CD4-positive, alpha-beta T cell (primary cell): ENCODE results near the gene BEND7. TPM values are rescaled to one million over a fixed set of nuclear protein-coding genes. Genes with fewer than 3 reads are reported as not detected.

ENCODE experiments used
- ATAC-seq: fragments of 200-7000 bp; cut with Tn5 transposase; one replicate; pipeline ENCODE4 v1.10.0; 2022; ENCODE audit warnings: mild to moderate bottlenecking; ENCODE audit not compliant: poor library complexity
- CTCF ChIA-PET: fragments of 350-600 bp; sonication (Branson Sonifier 250); formaldehyde crosslinking; loops from one replicate; lab custom pipeline; 2021; ENCODE audit warnings: antibody characterized with exemption, inconsistent platforms; lab: Charles Lee
- POLR2A ChIA-PET: fragments of 350-600 bp; sonication (Branson Sonifier 250); formaldehyde crosslinking; loops from one replicate; lab custom pipeline; 2021; ENCODE audit warnings: antibody characterized with exemption, inconsistent platforms; lab: Charles Lee
- DNase-seq, 14 experiments: peaks; one replicate each; pipeline ENCODE4 v3.0.0-alpha.2; 2013 to 2020; ENCODE audit warnings: mixed read lengths in 2 of 14
- H3K27ac ChIP-seq, 2 donors: one replicate each; pipeline versions ENCODE4 v1.5.1 to v1.7.0; 2013; ENCODE audit warnings: low read length in 2 of 2, low read depth in 1 of 2, mild to moderate bottlenecking in 1 of 2
- H3K27me3 ChIP-seq, 2 experiments: 1 replicate in 1 of 2; 2 replicates in 1 of 2; pipeline versions ENCODE4 v1.6.1 to v1.7.0; 2013; ENCODE audit warnings: low read length in 2 of 2, control low read depth in 1 of 2, mild to moderate bottlenecking in 1 of 2, moderate library complexity in 1 of 2; ENCODE audit not compliant: insufficient read depth in 2 of 2, control insufficient read depth in 1 of 2
- H3K36me3 ChIP-seq: one replicate; pipeline ENCODE4 v1.6.1; 2013; ENCODE audit warnings: low read length, control low read depth; ENCODE audit not compliant: insufficient read depth
- H3K4me1 ChIP-seq: one replicate; pipeline ENCODE4 v1.6.1; 2013; ENCODE audit warnings: low read length, control low read depth; ENCODE audit not compliant: insufficient read depth
- H3K4me3 ChIP-seq: one replicate; pipeline ENCODE4 v1.5.1; 2013; ENCODE audit warnings: mild to moderate bottlenecking, low read length, moderate library complexity
- H3K9me3 ChIP-seq, 2 experiments: 1 replicate in 1 of 2; 2 replicates in 1 of 2; pipeline versions ENCODE4 v1.6.1 to v1.7.0; 2013; ENCODE audit warnings: low read length in 2 of 2, mild to moderate bottlenecking in 2 of 2, control low read depth in 1 of 2, moderate library complexity in 1 of 2; ENCODE audit not compliant: control insufficient read depth in 1 of 2, insufficient read depth in 1 of 2
- H3K27ac Mint-ChIP-seq: one replicate; pipeline ENCODE4 v1.8.0; 2020; ENCODE audit warnings: mixed read lengths
- H3K27me3 Mint-ChIP-seq: one replicate; pipeline ENCODE4 v1.8.0; 2021; ENCODE audit warnings: mixed read lengths
- H3K36me3 Mint-ChIP-seq: one replicate; pipeline ENCODE4 v1.8.0; 2021; ENCODE audit warnings: low read depth, mixed read lengths
- H3K4me1 Mint-ChIP-seq: one replicate; pipeline ENCODE4 v1.8.0; 2021; ENCODE audit warnings: low read depth, mixed read lengths
- H3K4me3 Mint-ChIP-seq: one replicate; pipeline ENCODE4 v1.8.0; 2020; ENCODE audit warnings: mild to moderate bottlenecking, mixed read lengths
- H3K9me3 Mint-ChIP-seq: one replicate; pipeline ENCODE4 v1.8.0; 2020; ENCODE audit warnings: mixed read lengths
- CTCF ChIP-seq: fragments of 200-600 bp; IDR thresholded peaks from one replicate; pipeline ENCODE4 v1.8.0; 2022; ENCODE audit warnings: antibody characterized with exemption, mild to moderate bottlenecking
- intact Hi-C, 2 experiments: fragments of 100-400 bp; cut with DNase I in 1 of 2; cut with micrococcal nuclease in 1 of 2; formaldehyde crosslinking; loops; one replicate each; pipeline versions ENCODE4 v1.15.1 to v1.9.0; 2023 to 2025; cut with DNase I, micrococcal nuclease
- total RNA-seq, 174 experiments: library from RNA in 2 of 174; stranded (reverse) in 2 of 174; gene quantifications; one replicate each; pipeline ENCODE4 v1.2.3 and lab custom pipeline; 2021 to 2026

BEND7 gene
- total RNA-seq, 2 experiments from 2014 or later, result not detected

GRCh38 chr10:13515467-13515866 lies 13.3 kb downstream of the BEND7 start:
- Histone ChIP-seq H3K27me3 (peaks cover 0 to 2% of the 10 kb centered on the region in 2 experiments), H3K27ac (no peak overlapping the region), H3K9me3 (no peaks in the 10 kb centered on the region), H3K36me3 (no peaks in the 10 kb centered on the region), H3K4me1 (no peaks in the 10 kb centered on the region), H3K4me3 (no peak overlapping the region)
- no peak overlapping the region for H3K4me3 Mint-ChIP-seq
- ATAC-seq (no peak), DNase-seq (no peak)
- ChIA-PET CTCF (no interaction called here), POLR2A (no interaction called here)
- no peak for TF ChIP-seq CTCF
- no peak overlapping the region for H3K27ac Mint-ChIP-seq
- H3K36me3 Mint-ChIP-seq, result no peaks in the 10 kb centered on the region
- no peaks in the 10 kb centered on the region for H3K9me3 Mint-ChIP-seq
- intact Hi-C loops, result no loop called here
- no peaks in the 10 kb centered on the region for H3K4me1 Mint-ChIP-seq
- peaks cover 55% of the 10 kb centered on the region for H3K27me3 Mint-ChIP-seq

GRCh38 chr10:13514296-13514695 lies 14.5 kb downstream of the BEND7 start:
- Histone ChIP-seq H3K27me3 (no peaks in the 10 kb centered on the region), H3K36me3 (no peaks in the 10 kb centered on the region), H3K9me3 (no peaks in the 10 kb centered on the region), H3K4me3 (no peak overlapping the region), H3K27ac (no peak overlapping the region), H3K4me1 (no peaks in the 10 kb centered on the region)
- no peak for TF ChIP-seq CTCF
- no peaks in the 10 kb centered on the region for H3K36me3 Mint-ChIP-seq
- H3K9me3 Mint-ChIP-seq, result no peaks in the 10 kb centered on the region
- no peaks in the 10 kb centered on the region for H3K4me1 Mint-ChIP-seq
- peaks cover 51% of the 10 kb centered on the region for H3K27me3 Mint-ChIP-seq
- no peak overlapping the region for H3K27ac Mint-ChIP-seq
- CTCF ChIA-PET, result no interaction called here
- POLR2A ChIA-PET, result no interaction called here
- intact Hi-C loops, result no loop called here
- ATAC-seq (no peak), DNase-seq (no peak)
- no peak overlapping the region for H3K4me3 Mint-ChIP-seq

GRCh38 chr10:13512564-13512963 lies 16.2 kb downstream of the BEND7 start:
- Histone ChIP-seq H3K9me3 (no peaks in the 10 kb centered on the region), H3K4me3 (no peak overlapping the region), H3K36me3 (no peaks in the 10 kb centered on the region), H3K27me3 (no peaks in the 10 kb centered on the region), H3K4me1 (no peaks in the 10 kb centered on the region), H3K27ac (no peak overlapping the region)
- POLR2A ChIA-PET, result no interaction called here
- no peak for TF ChIP-seq CTCF
- H3K27ac Mint-ChIP-seq, result no peak overlapping the region
- H3K27me3 Mint-ChIP-seq, result peaks cover 49% of the 10 kb centered on the region
- H3K36me3 Mint-ChIP-seq, result no peaks in the 10 kb centered on the region
- no peak overlapping the region for H3K4me3 Mint-ChIP-seq
- no peaks in the 10 kb centered on the region for H3K9me3 Mint-ChIP-seq
- ATAC-seq (no peak), DNase-seq (no peak)
- no peaks in the 10 kb centered on the region for H3K4me1 Mint-ChIP-seq
- CTCF ChIA-PET, result no interaction called here
- intact Hi-C loops, result no loop called here
